ENCODE measurements around the gene NUP210L. TPM values are rescaled to one million over a fixed set of nuclear protein-coding genes. Genes with fewer than 3 reads are reported as not detected.
"Not testable (repeated sequence)": the region's sequence is repeated elsewhere in the genome, so short reads cannot be mapped to it uniquely, and the experiment has no call there.

Gene NUP210L
- total RNA-seq, 2 donors from 2014 or later, result 0.07 to 0.11 TPM

- Histone ChIP-seq H3K27ac (ENCODE audit: low read depth, low read length) (no peak overlapping the region), H3K4me1 (ENCODE audit: control insufficient read depth, insufficient read depth, low read length) (no peaks in the 10 kb centered on the region), H3K36me3 (ENCODE audit: control insufficient read depth, insufficient read depth, low read length) (no peaks in the 10 kb centered on the region), H3K9ac (ENCODE audit: extremely low read depth, low read length, poor library complexity, severe bottlenecking) (no peak overlapping the region), H3K4me3 (ENCODE audit: low read length) (no peak overlapping the region), H3K27me3 (ENCODE audit: control insufficient read depth, insufficient read depth, low read length, poor library complexity, severe bottlenecking) (no peaks in the 10 kb centered on the region), H3K9me3 (ENCODE audit: control insufficient read depth, low read length) (no peaks in the 10 kb centered on the region)
- no peak overlapping the region for H3K27ac Mint-ChIP-seq
- no peak for TF ChIP-seq CTCF (conservative IDR thresholded peaks at IDR 0.05)
- WGBS, 2 experiments (ENCODE audit: insufficient coverage in 1 of 2, insufficient read length in 1 of 2), result 71 to 95% methylated on average over 1 of the region's 1 CpG
- peaks cover 10% of the 10 kb centered on the region for H3K27me3 Mint-ChIP-seq (ENCODE audit: insufficient read depth)
- no peaks in the 10 kb centered on the region for H3K36me3 Mint-ChIP-seq (ENCODE audit: low read depth)
- no peaks in the 10 kb centered on the region for H3K4me1 Mint-ChIP-seq
- peaks cover under 1% of the 10 kb centered on the region for H3K9me3 Mint-ChIP-seq
- H3K4me3 Mint-ChIP-seq, result no peak overlapping the region
- DNase-seq, result no peak
Measured at GRCh38 chr1:154062309-154062708, 92.6 kb downstream of the NUP210L start.

GRCh38 chr1:154047436-154047835 lies 107.4 kb downstream of the NUP210L start:
- H3K36me3 ChIP-seq (ENCODE audit: control insufficient read depth, insufficient read depth, low read length); DNase-seq; H3K4me3 ChIP-seq (ENCODE audit: low read length); H3K36me3 Mint-ChIP-seq (ENCODE audit: low read depth); H3K4me1 Mint-ChIP-seq; H3K27me3 ChIP-seq (ENCODE audit: control insufficient read depth, insufficient read depth, low read length, poor library complexity, severe bottlenecking); H3K4me1 ChIP-seq (ENCODE audit: control insufficient read depth, insufficient read depth, low read length); H3K9ac ChIP-seq (ENCODE audit: extremely low read depth, low read length, poor library complexity, severe bottlenecking); H3K4me3 Mint-ChIP-seq; H3K27ac ChIP-seq (ENCODE audit: low read depth, low read length); H3K27ac Mint-ChIP-seq: not testable (repeated sequence)
- Mint-ChIP-seq H3K27me3 (ENCODE audit: insufficient read depth) (peaks cover 12% of the 10 kb centered on the region), H3K9me3 (peaks cover 38% of the 10 kb centered on the region)
- WGBS, 2 experiments (ENCODE audit: insufficient coverage in 1 of 2, insufficient read length in 1 of 2), result 78% methylated on average over 3 to 4 of the region's 4 CpGs
- H3K9me3 ChIP-seq (ENCODE audit: control insufficient read depth, low read length), result peaks cover 36% of the 10 kb centered on the region

GRCh38 chr1:154033697-154034096 lies 121.2 kb downstream of the NUP210L start:
- not testable (repeated sequence) for H3K4me3 ChIP-seq (ENCODE audit: low read length); H3K27me3 Mint-ChIP-seq (ENCODE audit: insufficient read depth); DNase-seq; H3K9me3 ChIP-seq (ENCODE audit: control insufficient read depth, low read length); H3K27ac ChIP-seq (ENCODE audit: low read depth, low read length); H3K36me3 ChIP-seq (ENCODE audit: control insufficient read depth, insufficient read depth, low read length); H3K4me3 Mint-ChIP-seq; H3K36me3 Mint-ChIP-seq (ENCODE audit: low read depth); H3K9me3 Mint-ChIP-seq; H3K4me1 ChIP-seq (ENCODE audit: control insufficient read depth, insufficient read depth, low read length); H3K27me3 ChIP-seq (ENCODE audit: control insufficient read depth, insufficient read depth, low read length, poor library complexity, severe bottlenecking); H3K27ac Mint-ChIP-seq; H3K9ac ChIP-seq (ENCODE audit: extremely low read depth, low read length, poor library complexity, severe bottlenecking); H3K4me1 Mint-ChIP-seq
- WGBS, 2 experiments (ENCODE audit: insufficient coverage in 1 of 2, insufficient read length in 1 of 2), result 80% methylated on average over 1 of the region's 1 CpG; no CpG with 5 or more reads in 1 of the 2 experiments

- no peaks in the 10 kb centered on the region for H3K36me3 ChIP-seq (ENCODE audit: control insufficient read depth, insufficient read depth, low read length)
- H3K27me3 ChIP-seq (ENCODE audit: control insufficient read depth, insufficient read depth, low read length, poor library complexity, severe bottlenecking), result no peaks in the 10 kb centered on the region
- WGBS, 2 experiments (ENCODE audit: insufficient coverage in 1 of 2, insufficient read length in 1 of 2), result 100% methylated on average over 1 of the region's 1 CpG; no CpG with 5 or more reads in 1 of the 2 experiments
- no peaks in the 10 kb centered on the region for H3K4me1 ChIP-seq (ENCODE audit: control insufficient read depth, insufficient read depth, low read length)
- no peak overlapping the region for H3K4me3 ChIP-seq (ENCODE audit: low read length)
- no peak overlapping the region for H3K27ac Mint-ChIP-seq
- H3K4me1 Mint-ChIP-seq, result no peaks in the 10 kb centered on the region
- H3K9me3 Mint-ChIP-seq, result no peaks in the 10 kb centered on the region
- no peaks in the 10 kb centered on the region for H3K27me3 Mint-ChIP-seq (ENCODE audit: insufficient read depth)
- no peak overlapping the region for H3K9ac ChIP-seq (ENCODE audit: extremely low read depth, low read length, poor library complexity, severe bottlenecking)
- H3K27ac ChIP-seq (ENCODE audit: low read depth, low read length), result no peak overlapping the region
- H3K9me3 ChIP-seq (ENCODE audit: control insufficient read depth, low read length), result no peaks in the 10 kb centered on the region
- H3K36me3 Mint-ChIP-seq (ENCODE audit: low read depth), result no peaks in the 10 kb centered on the region
- H3K4me3 Mint-ChIP-seq, result no peak overlapping the region
- no peak for TF ChIP-seq CTCF (conservative IDR thresholded peaks at IDR 0.05)
- DNase-seq, result no peak
Measured at GRCh38 chr1:154019940-154020339, 134.9 kb downstream of the NUP210L start.

Measured in endodermal cell (in vitro differentiated cells).